ENCODE measurements around the gene CMTM6.
"Not testable (repeated sequence)": the region's sequence is repeated elsewhere in the genome, so short reads cannot be mapped to it uniquely, and the experiment has no call there.

DNA sequence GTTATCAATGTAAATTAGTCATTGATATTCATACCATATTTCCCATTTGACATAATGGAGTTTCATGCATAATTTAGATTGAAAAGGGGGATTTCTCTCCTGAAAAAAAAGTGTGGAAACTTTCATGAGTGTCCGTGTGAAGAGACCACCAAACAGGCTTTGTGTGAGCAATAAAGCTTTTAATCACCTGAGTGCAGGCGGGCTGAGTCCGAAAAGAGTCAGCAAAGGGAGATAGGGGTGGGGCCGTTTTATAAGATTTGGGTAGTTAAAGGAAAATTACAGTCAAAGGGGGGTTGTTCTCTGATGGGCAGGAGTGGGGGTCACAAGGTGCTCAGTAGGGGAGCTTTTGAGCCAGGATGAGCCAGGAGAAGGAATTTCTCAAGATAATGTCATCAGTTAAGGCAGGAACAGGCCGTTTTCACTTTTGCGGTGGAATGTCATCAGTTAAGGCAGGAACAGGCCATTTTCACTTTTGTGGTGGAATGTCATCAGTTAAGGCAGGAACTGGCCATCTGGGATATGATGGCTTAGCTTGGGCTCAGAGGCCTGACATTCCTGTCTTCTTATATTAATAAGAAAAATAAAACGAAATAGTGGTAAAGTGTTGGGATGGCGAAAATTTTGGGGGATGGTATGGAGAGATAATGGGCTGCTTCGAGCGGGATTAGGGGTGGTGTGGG is 41.7 kb downstream of the CMTM6 start:
- TF ChIP-seq ESRRA (IDR thresholded peaks at IDR 0.05; ENCODE audit: borderline replicate concordance, low read length) = not testable (repeated sequence)
- TF ChIP-seq, protein P1, sequence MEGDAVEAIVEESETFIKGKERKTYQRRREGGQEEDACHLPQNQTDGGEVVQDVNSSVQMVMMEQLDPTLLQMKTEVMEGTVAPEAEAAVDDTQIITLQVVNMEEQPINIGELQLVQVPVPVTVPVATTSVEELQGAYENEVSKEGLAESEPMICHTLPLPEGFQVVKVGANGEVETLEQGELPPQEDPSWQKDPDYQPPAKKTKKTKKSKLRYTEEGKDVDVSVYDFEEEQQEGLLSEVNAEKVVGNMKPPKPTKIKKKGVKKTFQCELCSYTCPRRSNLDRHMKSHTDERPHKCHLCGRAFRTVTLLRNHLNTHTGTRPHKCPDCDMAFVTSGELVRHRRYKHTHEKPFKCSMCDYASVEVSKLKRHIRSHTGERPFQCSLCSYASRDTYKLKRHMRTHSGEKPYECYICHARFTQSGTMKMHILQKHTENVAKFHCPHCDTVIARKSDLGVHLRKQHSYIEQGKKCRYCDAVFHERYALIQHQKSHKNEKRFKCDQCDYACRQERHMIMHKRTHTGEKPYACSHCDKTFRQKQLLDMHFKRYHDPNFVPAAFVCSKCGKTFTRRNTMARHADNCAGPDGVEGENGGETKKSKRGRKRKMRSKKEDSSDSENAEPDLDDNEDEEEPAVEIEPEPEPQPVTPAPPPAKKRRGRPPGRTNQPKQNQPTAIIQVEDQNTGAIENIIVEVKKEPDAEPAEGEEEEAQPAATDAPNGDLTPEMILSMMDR (IDR thresholded peaks at IDR 0.05) = not testable (repeated sequence)
